CD4-positive, alpha-beta T cell treated with Interleukin-4 for 4 hours (primary cell): ENCODE data around the gene AVP.
A peak's percentile ranks its signal among the peaks of the same experiment; 100 is the strongest.

Experiments
- DNase-seq: peaks from one replicate; pipeline ENCODE4 v3.0.0-alpha.2; 2020

Gene AVP

DNA sequence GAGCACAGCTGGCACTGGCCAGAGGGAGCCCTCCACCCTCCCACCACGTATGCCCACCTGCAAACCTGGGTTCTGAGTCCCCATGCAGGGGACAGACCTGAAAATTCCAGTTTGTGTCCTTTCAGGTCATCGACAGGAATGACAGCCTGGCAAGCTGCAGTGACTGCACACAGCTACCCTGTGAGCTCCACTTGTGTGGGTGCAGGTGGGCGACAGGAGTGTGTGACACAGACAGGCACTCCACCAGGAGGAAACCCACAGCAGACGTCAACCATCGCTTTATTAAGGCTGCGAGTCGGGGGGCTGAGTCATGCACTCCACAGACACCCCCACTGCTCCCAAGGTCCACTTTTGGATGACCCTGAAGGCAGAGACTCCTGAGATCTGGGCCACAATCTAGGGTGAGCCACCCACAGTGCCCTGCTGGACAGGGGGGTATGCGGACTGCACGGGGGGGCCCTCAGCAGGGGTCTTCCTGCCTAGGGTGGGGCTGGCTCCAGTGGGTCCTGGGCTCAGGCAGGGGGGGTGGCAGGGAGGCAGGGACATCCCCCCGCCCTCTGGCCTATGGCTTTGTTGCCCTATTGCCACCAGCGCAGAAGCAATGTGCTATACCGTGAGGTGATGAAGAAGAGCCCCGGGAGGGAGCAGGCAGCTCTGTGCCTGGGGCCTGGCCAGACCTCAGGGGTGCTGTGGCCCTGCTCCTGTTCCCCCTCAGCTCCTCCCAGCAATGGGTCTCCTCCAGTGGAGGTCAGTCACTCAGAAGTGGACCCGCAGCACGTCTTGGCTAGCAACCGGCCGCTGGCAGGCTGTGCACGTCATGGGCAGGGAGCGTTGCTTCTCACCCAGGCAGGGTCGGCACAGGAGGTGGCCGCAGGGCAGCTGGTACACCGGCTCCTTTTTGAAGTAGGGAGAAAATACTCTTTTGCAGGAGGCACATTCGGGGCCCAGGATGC is 25.1 kb upstream of the AVP start:
- no peak for DNase-seq

DNA sequence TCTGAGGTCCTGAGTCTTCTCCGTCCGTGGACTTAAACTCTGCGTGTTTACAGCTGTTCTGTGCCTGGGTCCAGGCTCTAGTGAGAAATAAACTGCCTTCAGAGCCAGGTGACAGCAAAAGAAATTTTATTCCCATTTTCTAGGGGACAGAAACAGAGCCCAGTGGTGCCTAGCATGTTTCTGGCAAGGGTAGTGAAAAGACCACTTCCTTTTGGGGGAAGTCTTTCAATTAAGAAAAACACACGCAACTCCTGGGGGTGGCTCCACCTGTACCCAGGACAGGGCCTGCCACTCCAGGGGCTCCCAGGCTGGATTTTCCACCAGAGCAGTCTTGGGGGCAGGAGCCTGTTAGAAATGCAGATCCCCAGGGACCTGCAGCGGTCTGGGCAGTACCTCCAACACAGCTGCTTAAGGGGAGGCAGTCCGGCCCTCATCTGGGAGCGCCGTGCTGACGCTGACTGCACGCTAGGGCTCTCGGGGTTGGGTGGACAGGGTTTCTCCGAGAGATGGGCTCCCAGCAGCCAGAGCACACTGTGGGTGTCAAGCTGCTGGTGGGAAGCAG is 23.0 kb upstream of the AVP start:
- no peak for DNase-seq

DNA sequence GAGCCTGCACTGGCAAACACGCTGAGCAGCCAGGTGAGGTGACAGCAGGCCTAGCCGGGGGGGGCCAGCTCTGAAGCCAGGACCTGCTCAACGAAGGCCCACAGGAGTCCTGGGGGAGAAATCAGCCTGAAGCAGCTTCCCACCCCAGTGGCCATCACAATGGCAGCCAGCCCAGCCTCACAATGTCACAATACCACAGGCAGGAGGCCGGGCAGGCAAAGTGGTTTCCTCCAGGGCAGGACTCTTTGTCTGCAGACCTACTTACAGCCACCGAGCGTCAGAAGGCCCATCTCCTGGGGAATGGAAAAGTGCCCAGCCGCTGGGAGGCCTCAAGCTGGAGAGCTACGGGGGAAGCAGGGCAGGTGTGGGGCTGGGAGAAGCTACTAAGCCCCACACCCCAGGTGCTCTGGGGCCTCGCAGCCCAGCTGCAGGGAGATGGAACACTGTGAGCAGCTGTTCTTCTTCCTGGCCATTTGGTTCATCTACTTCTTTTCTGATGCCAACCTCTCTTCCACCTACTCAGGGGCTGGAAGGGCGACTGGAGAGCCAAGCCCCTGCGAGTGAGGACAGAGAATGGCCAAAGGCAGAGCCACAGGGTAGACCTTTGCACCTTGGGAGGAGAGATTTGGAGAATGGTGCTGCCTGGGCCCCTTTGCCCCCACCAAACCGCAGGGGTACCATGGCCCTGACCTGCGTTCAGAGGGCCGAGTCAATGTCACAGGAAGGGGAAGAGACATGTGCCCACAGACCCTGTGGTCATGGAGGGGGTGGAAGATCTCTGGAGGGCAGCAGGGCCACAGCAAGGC is 22.3 kb upstream of the AVP start:
- DNase-seq, result no peak

DNA sequence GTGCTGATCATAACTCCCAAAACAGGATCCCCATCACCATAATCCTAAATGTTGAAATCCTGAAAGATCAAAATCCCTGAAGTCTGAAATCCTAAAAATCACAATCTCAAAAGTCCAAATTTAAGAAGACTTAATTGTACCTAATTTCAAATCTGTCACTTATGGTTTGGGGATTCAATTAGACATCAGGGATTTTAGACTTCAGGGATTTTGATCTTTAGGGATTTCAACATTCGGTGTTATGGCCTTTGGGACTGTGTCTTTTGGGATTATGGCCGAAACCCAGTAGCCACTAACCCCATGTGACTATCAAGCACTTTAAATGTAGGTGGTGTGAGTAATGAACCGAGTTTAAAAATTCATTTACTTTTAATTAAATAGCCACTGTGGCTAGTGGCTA is 21.7 kb upstream of the AVP start:
- DNase-seq, result no peak

DNA sequence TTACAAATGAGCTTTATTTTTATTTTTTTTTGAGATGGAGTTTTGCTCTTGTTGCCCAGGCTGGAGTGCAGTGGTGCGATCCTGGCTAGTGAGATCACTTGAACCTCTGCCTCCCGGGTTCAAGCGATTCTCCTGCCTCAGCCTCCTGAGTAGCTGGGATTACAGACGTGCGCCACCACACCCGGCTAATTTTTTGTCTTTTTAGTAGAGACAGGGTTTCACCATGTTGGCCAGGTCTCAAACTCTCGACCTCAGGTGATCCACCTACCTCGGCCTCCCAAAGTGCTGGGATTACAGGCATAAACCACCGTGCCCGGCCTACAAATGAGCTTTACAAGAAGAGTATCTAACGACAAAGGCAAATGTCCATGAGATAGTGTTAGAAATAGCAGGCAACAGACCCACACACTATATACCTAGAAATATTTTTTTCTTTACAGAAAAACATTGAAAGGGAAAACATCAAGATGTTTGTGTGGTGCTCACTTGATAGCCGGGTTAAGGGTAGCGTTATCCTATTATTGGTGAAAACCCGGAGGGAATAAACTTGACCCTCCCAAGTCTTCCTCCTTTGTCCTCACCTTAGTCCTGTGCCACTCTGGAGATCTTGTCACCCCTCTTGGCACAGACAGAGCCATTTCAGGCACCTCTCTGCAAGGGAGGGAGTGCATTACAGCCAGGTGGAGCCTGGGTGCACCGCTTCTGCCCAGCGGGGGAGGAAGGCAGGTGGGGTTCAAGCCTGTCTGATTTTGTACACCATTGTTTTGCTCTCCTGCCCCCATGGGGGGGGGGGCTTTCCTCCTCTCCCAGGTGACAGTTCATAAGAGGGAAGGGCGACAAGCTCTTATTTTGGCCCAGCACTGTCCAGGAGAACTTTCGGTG is 21.0 kb upstream of the AVP start:
- DNase-seq, result no peak

DNA sequence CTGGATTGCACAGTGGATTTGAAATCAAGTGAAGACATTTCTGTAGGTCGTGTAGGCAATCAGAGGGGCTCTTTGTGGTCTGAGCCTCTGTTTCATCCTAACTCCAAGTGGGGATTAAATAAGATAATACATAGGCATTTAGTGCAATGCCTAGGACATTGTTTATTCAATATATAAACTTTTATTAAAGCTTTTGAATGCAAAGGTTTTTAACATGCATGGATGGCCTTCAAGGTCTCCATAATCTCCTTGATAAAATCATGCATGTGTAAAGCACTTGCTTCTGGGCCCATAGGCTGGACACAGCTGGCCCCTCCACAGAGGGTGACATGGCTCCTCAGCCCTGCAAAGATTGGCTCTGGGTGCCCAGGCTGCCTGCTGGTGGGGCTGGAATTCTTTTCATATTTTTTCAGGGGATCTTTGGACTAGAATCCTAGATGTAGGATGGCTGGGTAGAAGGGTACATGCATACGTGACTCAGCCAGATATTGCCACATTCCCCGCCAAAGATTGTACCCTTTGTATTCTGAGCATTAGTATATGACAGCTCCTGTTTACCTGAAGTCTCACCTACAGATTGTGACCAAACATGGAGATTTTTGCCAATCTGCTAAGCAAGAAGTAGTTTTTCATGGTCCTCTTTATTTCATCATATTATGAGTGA is 19.0 kb upstream of the AVP start:
- no peak for DNase-seq

DNA sequence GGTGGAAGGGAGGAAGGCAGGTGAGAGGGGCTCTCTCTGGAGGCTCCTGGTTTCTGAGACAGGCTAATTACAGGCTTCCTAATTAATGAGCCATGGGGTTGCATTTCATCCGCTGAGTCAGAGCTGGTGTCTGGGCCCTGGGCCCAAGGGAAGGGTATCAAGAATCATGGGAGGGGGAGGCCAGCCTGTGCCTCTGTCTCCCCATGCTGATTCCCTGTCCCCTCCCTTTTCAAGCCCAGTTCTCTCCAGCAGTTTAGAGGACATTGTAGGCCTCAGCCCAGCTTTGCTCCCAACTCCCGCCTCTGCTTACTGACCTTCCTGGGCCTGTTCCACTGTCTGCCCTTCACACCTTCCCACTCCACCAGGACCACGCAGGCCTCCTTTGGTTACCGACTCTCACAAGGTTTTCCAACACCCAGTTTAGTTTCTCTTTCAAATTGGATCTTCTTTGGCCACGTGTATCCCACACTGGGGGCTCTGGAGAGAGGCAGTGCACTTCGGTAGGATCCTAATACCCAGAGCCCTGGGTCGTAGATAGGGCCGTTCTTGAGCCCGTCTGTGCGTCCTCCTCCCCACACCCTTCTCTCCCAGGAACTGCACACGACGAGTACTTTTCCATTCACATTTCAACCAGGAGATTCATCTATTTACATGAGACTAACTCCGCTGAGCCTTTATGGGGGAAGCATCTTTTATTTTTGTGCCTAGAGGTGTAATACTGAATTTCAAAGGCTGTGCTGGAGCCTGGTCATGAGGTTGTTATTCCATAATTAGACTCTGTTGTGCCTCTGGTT is 18.2 kb upstream of the AVP start:
- no peak for DNase-seq

DNA sequence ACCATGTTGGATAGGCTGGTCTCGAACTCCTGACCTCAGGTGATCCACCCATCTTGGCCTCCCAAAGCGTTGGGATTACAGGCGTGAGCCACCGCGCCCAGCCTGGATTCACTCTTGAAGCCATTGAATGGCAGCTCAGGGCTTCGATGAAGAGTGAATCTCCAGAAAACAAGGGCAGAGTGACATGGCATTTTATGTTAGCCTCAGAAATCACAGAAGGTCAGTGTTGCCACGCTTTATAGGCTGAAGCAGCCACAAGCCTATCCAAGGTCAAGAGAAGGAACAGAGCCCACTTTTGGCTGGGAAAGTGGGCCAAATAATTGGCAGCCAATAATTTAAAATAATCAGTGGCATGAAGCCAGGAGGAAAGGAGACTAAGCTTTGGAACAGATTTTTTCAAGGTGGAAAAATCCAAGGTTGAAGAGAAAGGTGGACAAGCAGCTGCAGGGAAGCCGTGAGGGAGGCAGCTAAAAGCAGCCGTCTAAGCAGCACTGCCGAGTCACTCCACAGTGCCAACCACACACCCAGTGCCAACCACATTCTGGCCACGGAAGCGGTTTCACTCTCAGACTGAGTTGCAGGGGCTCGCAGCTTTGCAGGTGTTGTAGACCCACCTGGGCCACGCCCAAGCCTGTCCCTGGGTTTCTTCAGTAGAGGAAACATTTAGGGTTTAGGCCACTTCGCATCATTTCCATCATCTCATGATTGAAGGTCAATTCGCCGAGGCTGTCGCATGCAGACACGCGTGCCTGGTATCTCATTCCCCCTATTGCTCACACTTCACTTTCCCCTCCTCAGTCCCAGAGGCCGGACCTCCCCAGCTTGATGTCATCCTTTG is 17.4 kb upstream of the AVP start:
- peak; percentile 53 for DNase-seq

DNA sequence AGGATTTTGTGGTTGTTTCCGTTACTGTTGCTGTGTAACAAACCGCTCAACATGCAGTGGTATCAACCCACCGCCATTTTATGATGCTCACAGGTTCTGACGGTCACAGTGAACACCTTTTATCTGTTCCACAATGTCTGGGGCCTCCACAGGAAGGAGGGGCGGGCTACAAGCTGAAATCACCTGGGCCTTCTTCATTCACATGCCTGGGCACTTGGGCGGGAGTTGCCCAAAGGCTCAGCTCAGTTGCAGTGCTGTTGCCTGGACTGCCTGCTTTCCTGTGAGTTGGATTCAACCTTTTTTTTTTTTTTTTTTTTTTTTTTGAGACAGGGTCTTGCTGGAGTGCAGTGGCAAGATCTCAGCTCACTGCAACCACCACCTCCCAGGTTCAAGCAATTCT is 16.7 kb upstream of the AVP start:
- DNase-seq, result no peak

DNA sequence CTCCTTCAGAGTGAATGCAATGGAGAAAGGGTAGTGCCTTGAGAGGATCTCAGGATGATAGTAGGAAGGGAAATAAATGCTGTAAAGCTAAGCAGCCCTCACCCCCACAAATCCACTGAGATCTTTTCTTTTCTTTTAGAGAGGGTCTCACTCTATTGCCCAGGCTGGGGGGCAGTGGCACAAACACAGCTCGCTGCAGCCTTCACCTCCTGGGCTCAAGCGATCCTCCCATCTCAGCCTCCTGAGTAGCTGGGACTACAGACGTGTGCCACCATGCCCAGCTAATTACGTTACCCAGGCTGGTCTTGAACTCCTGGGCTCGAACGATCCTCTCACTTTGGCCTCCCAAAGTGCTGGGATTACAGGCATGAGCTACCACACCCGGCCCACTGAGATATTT is 16.0 kb upstream of the AVP start:
- DNase-seq, result no peak

DNA sequence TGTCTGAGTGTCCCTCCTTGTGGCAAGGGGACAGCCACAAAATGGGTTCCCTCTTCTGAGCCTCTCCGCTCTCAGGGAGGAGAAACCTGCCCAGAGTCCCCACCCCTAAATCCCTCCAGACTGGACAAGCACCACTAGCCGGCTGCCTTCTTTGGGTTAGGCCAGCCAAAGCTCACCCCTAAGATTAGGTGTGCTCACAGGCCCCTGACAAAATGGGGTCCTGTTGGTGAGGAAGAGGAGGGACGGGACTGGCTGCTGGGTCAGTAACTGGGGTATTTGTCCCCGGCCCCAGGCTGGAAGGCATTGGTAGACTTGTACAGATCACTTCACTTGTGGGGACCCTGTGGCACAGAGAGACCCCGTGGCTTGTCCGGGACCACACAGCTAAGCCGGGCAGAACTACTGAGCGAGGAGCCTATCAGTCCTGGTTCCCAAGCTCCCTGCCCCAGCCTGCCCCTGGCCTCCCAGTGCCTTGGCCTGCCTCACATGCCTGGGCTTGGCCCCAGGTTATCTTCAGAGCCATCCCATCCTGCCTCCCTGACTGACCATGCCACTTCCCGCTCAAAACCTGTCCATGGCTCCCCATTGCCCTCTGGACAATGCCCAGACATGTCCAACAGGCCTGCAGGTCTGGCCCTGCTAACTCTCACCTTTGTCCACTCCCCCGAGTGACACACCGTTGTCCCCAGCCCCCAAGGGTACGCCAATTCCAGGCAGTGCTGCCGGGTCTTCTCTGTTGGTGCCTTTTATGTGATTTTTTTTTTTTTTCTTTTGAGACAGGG is 10.5 kb upstream of the AVP start:
- no peak for DNase-seq

DNA sequence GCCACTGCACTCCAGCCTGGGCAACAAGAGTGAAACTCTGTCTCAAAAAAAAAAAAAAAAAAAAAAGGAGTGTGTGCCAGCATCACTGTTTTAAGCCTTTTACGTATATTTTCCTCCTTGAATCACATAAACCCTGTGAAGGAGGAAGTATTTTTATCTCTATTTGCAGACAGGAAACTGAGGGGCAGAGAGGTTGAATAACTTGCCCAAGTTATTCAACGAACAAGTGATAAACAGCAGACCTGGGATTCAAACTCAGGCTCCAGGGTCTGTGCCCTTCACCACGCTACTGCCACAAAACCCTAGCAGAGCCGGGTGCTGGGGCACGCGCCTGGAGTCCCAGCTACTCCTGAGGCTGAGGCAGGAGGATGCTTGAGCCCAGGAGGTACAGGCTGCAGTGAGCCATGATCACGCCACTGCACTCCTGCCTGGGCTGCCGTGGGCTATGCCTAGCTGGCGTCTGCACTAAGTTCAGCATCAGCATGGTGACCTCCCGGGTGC is 9.4 kb upstream of the AVP start:
- peak; percentile 15 for DNase-seq

DNA sequence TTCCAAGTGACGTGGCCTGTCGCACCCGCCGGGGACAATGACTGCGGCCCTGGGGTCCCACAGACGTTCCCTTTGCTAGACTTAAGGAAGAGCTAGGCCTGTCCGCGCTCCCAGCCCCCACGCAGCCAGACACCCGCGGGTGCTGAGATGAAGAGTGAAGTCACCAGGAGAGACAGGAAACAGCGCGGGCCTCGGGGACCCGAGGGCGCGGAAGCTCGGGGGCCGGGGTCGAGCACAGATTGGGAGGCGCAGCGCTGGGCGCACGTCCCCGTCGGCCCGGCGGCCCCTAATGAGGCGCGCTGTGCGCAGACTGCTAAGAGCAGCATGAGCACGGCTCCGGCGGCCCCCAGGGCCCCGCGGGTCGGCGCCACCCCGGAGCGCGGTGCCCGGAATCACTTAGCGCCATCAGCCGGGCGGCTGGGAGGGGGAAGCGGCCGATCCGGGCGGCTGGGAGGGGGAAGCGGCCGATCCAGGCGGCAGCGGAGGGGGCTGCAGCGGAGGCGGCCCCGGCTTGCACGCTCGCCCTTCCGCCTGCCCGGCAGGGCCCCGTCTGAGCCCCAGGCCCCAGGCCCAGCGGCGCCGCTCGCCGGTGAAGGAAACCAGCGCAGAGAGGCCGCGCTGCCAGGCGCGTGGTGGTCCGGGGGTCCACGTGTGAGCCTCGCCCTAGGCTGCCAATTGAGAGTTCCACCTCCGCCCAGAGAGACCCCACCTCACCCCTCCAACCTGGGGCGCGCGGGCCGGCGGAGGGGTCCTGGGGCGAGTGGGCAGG is 8.3 kb upstream of the AVP start:
- no peak for DNase-seq

DNA sequence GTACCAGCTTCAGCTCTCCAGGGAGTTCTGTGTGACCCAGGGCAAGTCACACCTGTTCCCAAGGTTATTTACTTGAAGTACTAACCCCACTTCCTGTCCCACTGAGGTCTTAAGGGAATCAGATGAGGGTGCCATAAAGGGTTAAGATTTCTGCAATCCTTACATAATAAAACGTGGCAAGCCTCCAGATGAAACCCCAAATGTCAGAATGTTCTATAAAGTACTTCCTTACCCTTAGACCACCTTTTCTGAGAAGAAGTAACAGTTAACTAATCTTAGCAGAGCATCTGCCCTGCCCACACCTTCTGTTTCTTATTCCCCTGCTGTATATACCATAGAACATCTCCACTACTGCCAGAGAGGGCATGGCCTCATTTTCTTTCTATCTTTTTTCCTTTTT is 6.0 kb upstream of the AVP start:
- no peak for DNase-seq

DNA sequence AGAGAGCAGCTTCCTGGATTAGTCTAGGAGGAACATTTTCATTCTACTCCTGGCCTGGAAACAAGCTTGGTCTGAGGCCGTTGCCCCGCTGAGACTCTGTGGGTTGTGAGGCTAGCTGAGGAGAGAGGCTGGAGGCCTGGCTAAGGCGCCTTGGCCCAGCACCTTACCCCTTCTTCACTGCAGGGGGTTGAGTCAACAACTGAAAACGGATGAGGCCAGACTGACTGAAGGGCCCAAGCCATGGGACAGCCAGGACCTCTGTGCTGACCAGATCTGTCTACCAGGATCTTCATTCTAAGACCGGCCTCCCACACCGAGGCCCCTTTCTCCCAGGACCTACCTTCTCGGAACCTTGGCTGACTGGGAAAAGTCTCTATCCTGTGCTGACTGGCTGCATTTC is 3.5 kb upstream of the AVP start:
- DNase-seq, result no peak

DNA sequence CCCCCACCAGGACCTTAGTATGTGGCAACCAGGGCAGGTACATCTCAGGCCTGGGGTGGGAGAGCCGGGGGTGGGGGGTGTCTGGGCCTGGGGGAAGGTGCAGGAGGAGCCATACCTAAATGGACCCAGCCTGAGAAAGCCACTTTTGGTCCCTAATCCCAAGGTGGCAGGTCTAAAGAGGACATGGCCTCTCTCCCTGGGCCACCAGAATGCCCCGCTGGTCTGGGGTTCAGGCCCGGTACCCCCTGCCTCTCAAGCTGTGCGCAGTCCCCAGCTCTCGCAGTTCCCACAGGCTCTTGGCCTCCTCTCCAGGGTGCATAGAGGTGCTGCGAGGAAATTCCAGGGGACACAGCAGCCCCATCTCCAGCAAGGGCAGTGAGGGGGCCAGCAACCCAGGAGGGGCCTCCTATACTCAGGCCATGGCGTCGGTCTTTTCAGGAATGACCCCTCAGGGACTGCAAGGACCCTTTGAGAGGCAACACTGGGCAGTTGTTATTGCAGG is 1.1 kb upstream of the AVP start:
- DNase-seq, result no peak

DNA sequence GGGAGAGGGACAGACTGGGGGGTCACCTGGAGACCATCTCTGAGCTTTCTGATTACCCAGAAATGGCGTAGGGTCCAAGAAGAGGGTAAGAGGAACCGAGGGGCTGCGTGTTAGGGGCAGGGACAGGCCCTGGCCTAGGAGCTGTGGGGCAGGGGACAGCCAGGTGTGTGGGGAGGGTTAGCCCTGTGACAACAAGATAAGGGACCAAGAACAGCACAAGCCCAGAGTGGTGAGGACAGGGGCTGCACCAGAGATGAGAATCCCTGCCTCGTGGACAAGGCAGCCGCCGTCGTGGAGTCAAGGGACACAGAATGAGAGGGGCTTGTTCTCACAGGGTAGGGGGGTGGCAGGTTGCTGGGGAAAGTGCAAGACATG is 449 bp upstream of the AVP start:
- no peak for DNase-seq
